WTC11 (cell line): ENCODE data around the gene GRIK2. TPM values are rescaled to one million over a fixed set of nuclear protein-coding genes. Genes with fewer than 3 reads are reported as not detected.

Experiments
- ATAC-seq: fragments of 200-7000 bp; cut with Tn5 transposase; 2 replicates; pipeline ENCODE4 v1.10.0; 2021; ENCODE audit warnings: mild to moderate bottlenecking, moderate library complexity
- CTCF ChIA-PET: fragments of 300-600 bp; sonication (Branson Sonifier 250); formaldehyde crosslinking; loops from one replicate; lab custom pipeline; 2021; ENCODE audit warnings: antibody characterized with exemption; lab: Charles Lee
- POLR2A ChIA-PET: fragments of 350-600 bp; sonication (Branson Sonifier 250); formaldehyde crosslinking; loops from one replicate; lab custom pipeline; 2021; ENCODE audit warnings: antibody characterized with exemption; lab: Charles Lee
- DNase-seq: peaks from one replicate; pipeline ENCODE4 v3.0.0; 2021; ENCODE audit warnings: low spot score
- H3K27ac Mint-ChIP-seq: 2 replicates; pipeline ENCODE4 v1.8.0; 2021; ENCODE audit warnings: mixed read lengths
- H3K27me3 Mint-ChIP-seq: 2 replicates; pipeline ENCODE4 v1.8.0; 2021; ENCODE audit warnings: low read depth, mild to moderate bottlenecking, moderate library complexity, mixed read lengths
- H3K36me3 Mint-ChIP-seq: 2 replicates; pipeline ENCODE4 v1.8.0; 2021; ENCODE audit warnings: mixed read lengths
- H3K4me1 Mint-ChIP-seq: 2 replicates; pipeline ENCODE4 v1.8.0; 2022; ENCODE audit warnings: mixed read lengths
- H3K4me3 Mint-ChIP-seq: 2 replicates; pipeline ENCODE4 v1.8.0; 2021; ENCODE audit warnings: mild to moderate bottlenecking, moderate library complexity, mixed read lengths
- H3K9me3 Mint-ChIP-seq: 2 replicates; pipeline ENCODE4 v1.8.0; 2021; ENCODE audit warnings: mixed read lengths
- CREB1 ChIP-seq: sonication (generic); formaldehyde crosslinking; IDR thresholded peaks from 2 replicates; pipeline ENCODE4 v1.8.0; 2023; ENCODE audit warnings: mild to moderate bottlenecking, missing genetic modification reagents
- CREM ChIP-seq: sonication (generic); formaldehyde crosslinking; IDR thresholded peaks from 2 replicates; pipeline ENCODE4 v1.8.1; 2022; ENCODE audit warnings: mild to moderate bottlenecking, missing genetic modification reagents, moderate library complexity
- FOXK1 ChIP-seq: sonication (generic); formaldehyde crosslinking; IDR thresholded peaks from 2 replicates; pipeline ENCODE4 v1.8.0; 2022; ENCODE audit warnings: mild to moderate bottlenecking, moderate library complexity, missing genetic modification reagents
- HMGA2 ChIP-seq: fragments of 250-450 bp; sonication (Bioruptor Pico); IDR thresholded peaks from 2 replicates; pipeline ENCODE4 v1.4.0; 2021; ENCODE audit warnings: mild to moderate bottlenecking, moderate library complexity
- JUN ChIP-seq: sonication (generic); formaldehyde crosslinking; IDR thresholded peaks from 2 replicates; pipeline ENCODE4 v1.8.0; 2023; ENCODE audit warnings: mild to moderate bottlenecking, missing genetic modification reagents
- KAT7 ChIP-seq: sonication (generic); formaldehyde crosslinking; IDR thresholded peaks from 2 replicates; pipeline ENCODE4 v1.8.1; 2023; ENCODE audit warnings: missing genetic modification reagents, mild to moderate bottlenecking, borderline replicate concordance
- MXD4 ChIP-seq: fragments of 250-450 bp; sonication (Bioruptor Pico); IDR thresholded peaks from 2 replicates; pipeline ENCODE4 v1.8.0; 2021; ENCODE audit warnings: mild to moderate bottlenecking, moderate library complexity, borderline replicate concordance
- NFATC4 ChIP-seq: fragments of 250-450 bp; sonication (Bioruptor Pico); IDR thresholded peaks from 2 replicates; pipeline ENCODE4 v1.9.0; 2021; ENCODE audit warnings: mild to moderate bottlenecking
- NR1H2 ChIP-seq: sonication (generic); formaldehyde crosslinking; IDR thresholded peaks from 2 replicates; pipeline ENCODE4 v1.9.0; 2021; ENCODE audit warnings: mild to moderate bottlenecking, moderate library complexity, missing genetic modification reagents
- PRRX2 ChIP-seq: fragments of 250-450 bp; sonication (Bioruptor Pico); IDR thresholded peaks from 2 replicates; pipeline ENCODE4 v1.8.0; 2021; ENCODE audit warnings: mild to moderate bottlenecking
- SP1 ChIP-seq: sonication (generic); formaldehyde crosslinking; conservative IDR thresholded peaks from 2 replicates; pipeline ENCODE4 v1.8.1; 2022; ENCODE audit warnings: missing genetic modification reagents
- TCF7 ChIP-seq: sonication (generic); formaldehyde crosslinking; IDR thresholded peaks from 2 replicates; pipeline ENCODE4 v1.8.0; 2022; ENCODE audit warnings: mild to moderate bottlenecking, low read depth, missing genetic modification reagents, moderate library complexity
- TEAD4 ChIP-seq: sonication (generic); formaldehyde crosslinking; IDR thresholded peaks from 2 replicates; pipeline ENCODE4 v1.8.0; 2022; ENCODE audit warnings: mild to moderate bottlenecking, missing genetic modification reagents
- ZNF317 ChIP-seq: sonication (generic); formaldehyde crosslinking; IDR thresholded peaks from 2 replicates; pipeline ENCODE4 v1.8.1; 2023; ENCODE audit warnings: low read depth, mild to moderate bottlenecking, moderate library complexity, missing genetic modification reagents, borderline replicate concordance
- ZNF396 ChIP-seq: fragments of 250-450 bp; sonication (Bioruptor Pico); IDR thresholded peaks from 2 replicates; pipeline ENCODE4 v1.8.0; 2021; ENCODE audit warnings: mild to moderate bottlenecking, moderate library complexity, borderline replicate concordance
- ZNF423 ChIP-seq: fragments of 250-450 bp; sonication (Bioruptor Pico); IDR thresholded peaks from 2 replicates; pipeline ENCODE4 v2.1.2; 2022; ENCODE audit warnings: mild to moderate bottlenecking, moderate library complexity
- total RNA-seq: library from RNA; stranded (reverse); gene quantifications from 3 replicates; pipeline ENCODE4 v1.2.3, GENCODE V29; 2021
- TF ChIP-seq, protein P1 (sequence below): sonication (generic); formaldehyde crosslinking; IDR thresholded peaks from 2 replicates; pipeline ENCODE4 v1.8.1; 2022; ENCODE audit warnings: mild to moderate bottlenecking, missing genetic modification reagents, moderate library complexity, borderline replicate concordance
- TF ChIP-seq, protein P2 (sequence below): sonication (generic); formaldehyde crosslinking; IDR thresholded peaks from 2 replicates; pipeline ENCODE4 v1.8.1; 2023; ENCODE audit warnings: mild to moderate bottlenecking, missing genetic modification reagents, borderline replicate concordance
- TF ChIP-seq, protein P3 (sequence below): sonication (generic); formaldehyde crosslinking; conservative IDR thresholded peaks from 2 replicates; pipeline ENCODE4 v1.8.1; 2022; ENCODE audit warnings: mild to moderate bottlenecking, missing genetic modification reagents
- TF ChIP-seq, protein P4 (sequence below): sonication (generic); formaldehyde crosslinking; IDR thresholded peaks from 2 replicates; pipeline ENCODE4 v1.8.0; 2023; ENCODE audit warnings: missing genetic modification reagents, mild to moderate bottlenecking, borderline replicate concordance
- TF ChIP-seq, protein P5 (sequence below): sonication (generic); formaldehyde crosslinking; IDR thresholded peaks from 2 replicates; pipeline ENCODE4 v1.8.1; 2023; ENCODE audit warnings: mild to moderate bottlenecking, missing genetic modification reagents
- TF ChIP-seq, protein P6 (sequence below): sonication (generic); formaldehyde crosslinking; IDR thresholded peaks from 2 replicates; pipeline ENCODE4 v1.8.1; 2022; ENCODE audit warnings: mild to moderate bottlenecking, moderate library complexity, missing genetic modification reagents

The GRIK2 gene
- total RNA-seq, 1 experiment from 2014 or later, result 2.7 TPM

DNA sequence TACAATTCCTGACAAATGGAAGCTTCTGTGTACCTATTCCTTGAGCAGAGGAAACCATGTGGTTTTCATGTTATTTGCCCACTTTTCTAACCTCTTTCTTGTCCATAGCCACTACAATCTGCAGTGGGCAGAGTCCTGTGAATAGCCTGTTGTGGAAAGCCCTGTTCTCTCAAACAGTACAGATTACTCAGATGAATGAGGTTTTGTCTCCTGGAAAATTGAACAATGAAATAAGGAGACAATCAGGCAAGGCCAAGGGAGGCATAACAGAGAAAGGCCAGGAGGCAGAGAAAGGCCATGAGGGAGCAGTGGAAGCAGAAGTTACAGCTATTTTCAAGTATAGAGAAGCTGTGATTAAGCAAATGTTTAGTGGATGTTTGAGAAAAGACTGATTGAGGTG is 189.3 kb downstream of the GRIK2 start:
- Mint-ChIP-seq H3K27ac (no peak overlapping the region), H3K9me3 (peaks cover 15% of the 10 kb centered on the region), H3K27me3 (no peaks in the 10 kb centered on the region), H3K36me3 (no peaks in the 10 kb centered on the region), H3K4me3 (no peak overlapping the region), H3K4me1 (peaks cover 12% of the 10 kb centered on the region)
- ChIA-PET CTCF (no interaction called here), POLR2A (no interaction called here)
- TF ChIP-seq TCF7 (CRISPR knock-in tag), result no peak
- no peak for TF ChIP-seq MXD4 (CRISPR knock-in tag)
- TF ChIP-seq, protein P1, sequence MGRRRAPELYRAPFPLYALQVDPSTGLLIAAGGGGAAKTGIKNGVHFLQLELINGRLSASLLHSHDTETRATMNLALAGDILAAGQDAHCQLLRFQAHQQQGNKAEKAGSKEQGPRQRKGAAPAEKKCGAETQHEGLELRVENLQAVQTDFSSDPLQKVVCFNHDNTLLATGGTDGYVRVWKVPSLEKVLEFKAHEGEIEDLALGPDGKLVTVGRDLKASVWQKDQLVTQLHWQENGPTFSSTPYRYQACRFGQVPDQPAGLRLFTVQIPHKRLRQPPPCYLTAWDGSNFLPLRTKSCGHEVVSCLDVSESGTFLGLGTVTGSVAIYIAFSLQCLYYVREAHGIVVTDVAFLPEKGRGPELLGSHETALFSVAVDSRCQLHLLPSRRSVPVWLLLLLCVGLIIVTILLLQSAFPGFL (CRISPR knock-in tag), result no peak
- no peak for TF ChIP-seq ZNF423
- TF ChIP-seq KAT7 (CRISPR knock-in tag), result no peak
- no peak for TF ChIP-seq CREB1
- no peak for TF ChIP-seq FOXK1 (CRISPR knock-in tag)
- TF ChIP-seq ZNF396, result no peak
- no peak for TF ChIP-seq HMGA2 (CRISPR knock-in tag)
- TF ChIP-seq, protein P2, sequence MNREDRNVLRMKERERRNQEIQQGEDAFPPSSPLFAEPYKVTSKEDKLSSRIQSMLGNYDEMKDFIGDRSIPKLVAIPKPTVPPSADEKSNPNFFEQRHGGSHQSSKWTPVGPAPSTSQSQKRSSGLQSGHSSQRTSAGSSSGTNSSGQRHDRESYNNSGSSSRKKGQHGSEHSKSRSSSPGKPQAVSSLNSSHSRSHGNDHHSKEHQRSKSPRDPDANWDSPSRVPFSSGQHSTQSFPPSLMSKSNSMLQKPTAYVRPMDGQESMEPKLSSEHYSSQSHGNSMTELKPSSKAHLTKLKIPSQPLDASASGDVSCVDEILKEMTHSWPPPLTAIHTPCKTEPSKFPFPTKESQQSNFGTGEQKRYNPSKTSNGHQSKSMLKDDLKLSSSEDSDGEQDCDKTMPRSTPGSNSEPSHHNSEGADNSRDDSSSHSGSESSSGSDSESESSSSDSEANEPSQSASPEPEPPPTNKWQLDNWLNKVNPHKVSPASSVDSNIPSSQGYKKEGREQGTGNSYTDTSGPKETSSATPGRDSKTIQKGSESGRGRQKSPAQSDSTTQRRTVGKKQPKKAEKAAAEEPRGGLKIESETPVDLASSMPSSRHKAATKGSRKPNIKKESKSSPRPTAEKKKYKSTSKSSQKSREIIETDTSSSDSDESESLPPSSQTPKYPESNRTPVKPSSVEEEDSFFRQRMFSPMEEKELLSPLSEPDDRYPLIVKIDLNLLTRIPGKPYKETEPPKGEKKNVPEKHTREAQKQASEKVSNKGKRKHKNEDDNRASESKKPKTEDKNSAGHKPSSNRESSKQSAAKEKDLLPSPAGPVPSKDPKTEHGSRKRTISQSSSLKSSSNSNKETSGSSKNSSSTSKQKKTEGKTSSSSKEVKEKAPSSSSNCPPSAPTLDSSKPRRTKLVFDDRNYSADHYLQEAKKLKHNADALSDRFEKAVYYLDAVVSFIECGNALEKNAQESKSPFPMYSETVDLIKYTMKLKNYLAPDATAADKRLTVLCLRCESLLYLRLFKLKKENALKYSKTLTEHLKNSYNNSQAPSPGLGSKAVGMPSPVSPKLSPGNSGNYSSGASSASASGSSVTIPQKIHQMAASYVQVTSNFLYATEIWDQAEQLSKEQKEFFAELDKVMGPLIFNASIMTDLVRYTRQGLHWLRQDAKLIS (CRISPR knock-in tag), result no peak
- TF ChIP-seq, protein P3, sequence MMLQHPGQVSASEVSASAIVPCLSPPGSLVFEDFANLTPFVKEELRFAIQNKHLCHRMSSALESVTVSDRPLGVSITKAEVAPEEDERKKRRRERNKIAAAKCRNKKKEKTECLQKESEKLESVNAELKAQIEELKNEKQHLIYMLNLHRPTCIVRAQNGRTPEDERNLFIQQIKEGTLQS (CRISPR knock-in tag), result no peak
- TF ChIP-seq PRRX2 (CRISPR knock-in tag), result no peak
- TF ChIP-seq, protein P4, sequence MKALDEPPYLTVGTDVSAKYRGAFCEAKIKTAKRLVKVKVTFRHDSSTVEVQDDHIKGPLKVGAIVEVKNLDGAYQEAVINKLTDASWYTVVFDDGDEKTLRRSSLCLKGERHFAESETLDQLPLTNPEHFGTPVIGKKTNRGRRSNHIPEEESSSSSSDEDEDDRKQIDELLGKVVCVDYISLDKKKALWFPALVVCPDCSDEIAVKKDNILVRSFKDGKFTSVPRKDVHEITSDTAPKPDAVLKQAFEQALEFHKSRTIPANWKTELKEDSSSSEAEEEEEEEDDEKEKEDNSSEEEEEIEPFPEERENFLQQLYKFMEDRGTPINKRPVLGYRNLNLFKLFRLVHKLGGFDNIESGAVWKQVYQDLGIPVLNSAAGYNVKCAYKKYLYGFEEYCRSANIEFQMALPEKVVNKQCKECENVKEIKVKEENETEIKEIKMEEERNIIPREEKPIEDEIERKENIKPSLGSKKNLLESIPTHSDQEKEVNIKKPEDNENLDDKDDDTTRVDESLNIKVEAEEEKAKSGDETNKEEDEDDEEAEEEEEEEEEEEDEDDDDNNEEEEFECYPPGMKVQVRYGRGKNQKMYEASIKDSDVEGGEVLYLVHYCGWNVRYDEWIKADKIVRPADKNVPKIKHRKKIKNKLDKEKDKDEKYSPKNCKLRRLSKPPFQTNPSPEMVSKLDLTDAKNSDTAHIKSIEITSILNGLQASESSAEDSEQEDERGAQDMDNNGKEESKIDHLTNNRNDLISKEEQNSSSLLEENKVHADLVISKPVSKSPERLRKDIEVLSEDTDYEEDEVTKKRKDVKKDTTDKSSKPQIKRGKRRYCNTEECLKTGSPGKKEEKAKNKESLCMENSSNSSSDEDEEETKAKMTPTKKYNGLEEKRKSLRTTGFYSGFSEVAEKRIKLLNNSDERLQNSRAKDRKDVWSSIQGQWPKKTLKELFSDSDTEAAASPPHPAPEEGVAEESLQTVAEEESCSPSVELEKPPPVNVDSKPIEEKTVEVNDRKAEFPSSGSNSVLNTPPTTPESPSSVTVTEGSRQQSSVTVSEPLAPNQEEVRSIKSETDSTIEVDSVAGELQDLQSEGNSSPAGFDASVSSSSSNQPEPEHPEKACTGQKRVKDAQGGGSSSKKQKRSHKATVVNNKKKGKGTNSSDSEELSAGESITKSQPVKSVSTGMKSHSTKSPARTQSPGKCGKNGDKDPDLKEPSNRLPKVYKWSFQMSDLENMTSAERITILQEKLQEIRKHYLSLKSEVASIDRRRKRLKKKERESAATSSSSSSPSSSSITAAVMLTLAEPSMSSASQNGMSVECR (CRISPR knock-in tag), result no peak
- no peak for TF ChIP-seq SP1
- TF ChIP-seq CREM (CRISPR knock-in tag), result no peak
- DNase-seq (no peak), ATAC-seq (no peak)

DNA sequence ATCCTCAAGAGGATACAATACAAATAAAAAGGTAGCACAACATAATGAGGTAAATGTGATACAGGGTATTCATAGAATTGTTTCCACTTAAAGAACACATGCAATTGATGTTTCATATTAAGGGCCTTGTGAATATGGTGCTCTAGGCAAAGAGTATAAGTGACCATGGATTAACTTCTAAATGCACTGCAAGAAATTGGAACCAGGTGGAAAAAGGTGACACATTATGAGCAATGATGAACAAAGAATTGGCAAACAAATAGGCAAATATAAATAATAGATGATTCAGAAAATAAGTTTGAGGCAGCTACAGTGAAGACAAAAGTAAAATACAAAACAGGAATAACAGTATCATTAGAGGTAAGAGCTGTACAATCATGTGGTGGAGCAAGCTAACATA is 192.0 kb downstream of the GRIK2 start:
- ChIA-PET CTCF (no interaction called here), POLR2A (no interaction called here)
- H3K27me3 Mint-ChIP-seq, result no peaks in the 10 kb centered on the region
- TF ChIP-seq MXD4 (CRISPR knock-in tag) (no peak), NR1H2 (CRISPR knock-in tag) (no peak), TEAD4 (CRISPR knock-in tag) (no peak), ZNF317 (CRISPR knock-in tag) (no peak), NFATC4 (CRISPR knock-in tag) (no peak), JUN (CRISPR knock-in tag) (no peak)
- TF ChIP-seq, protein P5, sequence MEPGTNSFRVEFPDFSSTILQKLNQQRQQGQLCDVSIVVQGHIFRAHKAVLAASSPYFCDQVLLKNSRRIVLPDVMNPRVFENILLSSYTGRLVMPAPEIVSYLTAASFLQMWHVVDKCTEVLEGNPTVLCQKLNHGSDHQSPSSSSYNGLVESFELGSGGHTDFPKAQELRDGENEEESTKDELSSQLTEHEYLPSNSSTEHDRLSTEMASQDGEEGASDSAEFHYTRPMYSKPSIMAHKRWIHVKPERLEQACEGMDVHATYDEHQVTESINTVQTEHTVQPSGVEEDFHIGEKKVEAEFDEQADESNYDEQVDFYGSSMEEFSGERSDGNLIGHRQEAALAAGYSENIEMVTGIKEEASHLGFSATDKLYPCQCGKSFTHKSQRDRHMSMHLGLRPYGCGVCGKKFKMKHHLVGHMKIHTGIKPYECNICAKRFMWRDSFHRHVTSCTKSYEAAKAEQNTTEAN, result no peak
- TF ChIP-seq, protein P6, sequence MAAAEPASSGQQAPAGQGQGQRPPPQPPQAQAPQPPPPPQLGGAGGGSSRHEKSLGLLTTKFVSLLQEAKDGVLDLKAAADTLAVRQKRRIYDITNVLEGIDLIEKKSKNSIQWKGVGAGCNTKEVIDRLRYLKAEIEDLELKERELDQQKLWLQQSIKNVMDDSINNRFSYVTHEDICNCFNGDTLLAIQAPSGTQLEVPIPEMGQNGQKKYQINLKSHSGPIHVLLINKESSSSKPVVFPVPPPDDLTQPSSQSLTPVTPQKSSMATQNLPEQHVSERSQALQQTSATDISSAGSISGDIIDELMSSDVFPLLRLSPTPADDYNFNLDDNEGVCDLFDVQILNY (CRISPR knock-in tag), result no peak
- H3K36me3 Mint-ChIP-seq, result no peaks in the 10 kb centered on the region
- no peak for DNase-seq
- H3K27ac Mint-ChIP-seq, result no peak overlapping the region
- peaks cover 8% of the 10 kb centered on the region; the same call in 1 of the 2 replicates for H3K9me3 Mint-ChIP-seq
- H3K4me3 Mint-ChIP-seq, result no peak overlapping the region
- ATAC-seq, result no peak
- H3K4me1 Mint-ChIP-seq, result no peaks in the 10 kb centered on the region
